Caco-2 (cell line): ENCODE data around the gene RCE1. TPM values are rescaled to one million over a fixed set of nuclear protein-coding genes. Genes with fewer than 3 reads are reported as not detected.
A peak's percentile ranks its signal among the peaks of the same experiment; 100 is the strongest.
"Not testable (repeated sequence)": the region's sequence is repeated elsewhere in the genome, so short reads cannot be mapped to it uniquely, and the experiment has no call there.

Experiments
- Bru-seq: library from RNA; stranded (reverse); fragments of 400-500 nt; gene quantifications from one replicate; lab custom pipeline; 2021; lab: Mats Ljungman, UMichigan
- BruChase-seq, 2 experiments: library from RNA; stranded (reverse); fragments of 400-500 nt; gene quantifications; one replicate each; lab custom pipeline; 2021; lab: Mats Ljungman, UMichigan
- BruUV-seq: library from RNA; stranded (reverse); fragments of 400-500 nt; replicated peaks from 2 replicates; lab custom pipeline; 2021; lab: Mats Ljungman, UMichigan
- CTCF ChIA-PET: fragments of 300-600 bp; sonication (Branson Sonifier 250); formaldehyde crosslinking; loops from one replicate; lab custom pipeline; 2022; ENCODE audit warnings: antibody characterized with exemption; lab: Charles Lee
- POLR2A ChIA-PET: fragments of 300-600 bp; sonication (Branson Sonifier 250); formaldehyde crosslinking; loops from one replicate; lab custom pipeline; 2022; ENCODE audit warnings: antibody characterized with exemption; lab: Charles Lee
- DNase-seq, 2 experiments: peaks; one replicate each; pipeline versions ENCODE4 v3.0.0 to v3.0.0-alpha.2; 2020 to 2022
- H3K27me3 ChIP-seq: replicated peaks from 2 replicates; pipeline ENCODE4 v1.6.0; 2011; ENCODE audit warnings: low read length; ENCODE audit not compliant: control insufficient read depth, insufficient read depth
- H3K36me3 ChIP-seq: 2 replicates; pipeline ENCODE4 v1.5.1; 2011; ENCODE audit warnings: low read length; ENCODE audit not compliant: control insufficient read depth, insufficient read depth
- H3K4me1 ChIP-seq: fragments of 250-450 bp; sonication (Bioruptor Pico); 2 replicates; pipeline ENCODE4 v1.5.1; 2020; ENCODE audit warnings: mild to moderate bottlenecking
- H3K4me3 ChIP-seq: 2 replicates; pipeline ENCODE4 v1.5.1; 2011; ENCODE audit warnings: low read depth, mild to moderate bottlenecking, control low read depth, low read length
- H3K9me3 ChIP-seq: fragments of 250-450 bp; sonication (Bioruptor Pico); 2 replicates; pipeline ENCODE4 v1.5.1; 2020; ENCODE audit warnings: mild to moderate bottlenecking, moderate library complexity
- H3K27ac Mint-ChIP-seq: one replicate; pipeline ENCODE4 v1.8.0; 2022; ENCODE audit warnings: mixed read lengths; ENCODE audit not compliant: unreplicated experiment
- H3K27me3 Mint-ChIP-seq: one replicate; pipeline ENCODE4 v1.8.0; 2022; ENCODE audit warnings: mixed read lengths; ENCODE audit not compliant: insufficient read depth, unreplicated experiment
- H3K36me3 Mint-ChIP-seq: one replicate; pipeline ENCODE4 v1.8.0; 2022; ENCODE audit warnings: mild to moderate bottlenecking, mixed read lengths; ENCODE audit not compliant: insufficient read depth, unreplicated experiment
- H3K4me1 Mint-ChIP-seq: one replicate; pipeline ENCODE4 v1.8.0; 2022; ENCODE audit warnings: low read depth, mixed read lengths; ENCODE audit not compliant: unreplicated experiment
- H3K4me3 Mint-ChIP-seq: one replicate; pipeline ENCODE4 v1.8.0; 2022; ENCODE audit warnings: mild to moderate bottlenecking, moderate library complexity, mixed read lengths; ENCODE audit not compliant: unreplicated experiment
- H3K9me3 Mint-ChIP-seq: one replicate; pipeline ENCODE4 v1.8.0; 2022; ENCODE audit warnings: mixed read lengths; ENCODE audit not compliant: unreplicated experiment
- intact Hi-C: fragments of 100-400 bp; cut with micrococcal nuclease; formaldehyde crosslinking; loops from one replicate; pipeline ENCODE4 v1.10.0; 2022; ENCODE audit not compliant: unreplicated experiment
- long read RNA-seq: library from polyadenylated mRNA; stranded (forward); transcript quantifications from one replicate; pipeline ENCODE4 v2.0.0, GENCODE V29; 2022
- total RNA-seq: library from RNA; stranded (reverse); gene quantifications from 2 replicates; pipeline ENCODE4 v1.2.3, GENCODE V29; 2022
- TF ChIP-seq, protein P1 (sequence below), 2 experiments: fragments of 200-600 bp in 1 of 2; IDR thresholded peaks; 1 replicate in 1 of 2; 2 replicates in 1 of 2; pipeline versions ENCODE4 v1.5.1 to v1.8.0; 2011 to 2022; ENCODE audit warnings: antibody characterized with exemption in 1 of 2, control low read depth in 1 of 2, inconsistent platforms in 1 of 2, low read depth in 1 of 2, low read length in 1 of 2, mild to moderate bottlenecking in 1 of 2, moderate library complexity in 1 of 2; ENCODE audit not compliant: insufficient read depth in 1 of 2, severe bottlenecking in 1 of 2, unreplicated experiment in 1 of 2

RCE1 gene
- total RNA-seq (57.6 and 60.7 TPM in 2 replicates), Bru-seq, nascent RNA (percentile 85 among the genes with signal in this experiment), BruChase-seq, experiment 1, labeled RNA remaining after a 2-hour chase (percentile 94 among the genes with signal in this experiment), BruChase-seq, experiment 2, labeled RNA remaining after a 6-hour chase (percentile 95 among the genes with signal in this experiment)
- long read RNA-seq, transcript RCE1-201 (8 exons, 1,485 nt), result major isoform, 104 of 179 reads
- long read RNA-seq, transcript RCE1-202 (7 exons, 1,379 nt), result minor isoform, 15 of 179 reads
- long read RNA-seq, transcript RCE1-203 (8 exons, 1,428 nt), result minor isoform, 15 of 179 reads
- long read RNA-seq, partial matches to known transcripts, result 14 of 179 reads
- long read RNA-seq, other reads (novel, unspliced or antisense), result 28 of 179 reads

- Histone ChIP-seq H3K9me3 (no peaks in the 10 kb centered on the region), H3K4me3 (peak within 1 kb of the TSS; percentile 89), H3K36me3 (peaks cover 8% of the 10 kb centered on the region), H3K4me1 (peaks cover 6% of the 10 kb centered on the region), H3K27me3 (no peaks in the 10 kb centered on the region)
- ChIA-PET POLR2A (interaction anchor here (0.5 to 3.3 kb wide), 17 partner anchors 9 to 363 kb away, joined by 3 to 45 read pairs (median 6); partner anchors contain the start of genes DPP3, RBM4B and ZDHHC24), CTCF (interaction anchor here (0.6 to 1.8 kb wide), 15 partner anchors 9 to 579 kb away, joined by 3 to 8 read pairs (median 3); partner anchors contain the start of gene RBM4B)
- Mint-ChIP-seq H3K27ac (peak within 1 kb of the TSS; percentile 85), H3K4me3 (peak within 1 kb of the TSS; percentile 83), H3K4me1 (peaks cover 13% of the 10 kb centered on the region), H3K36me3 (peaks cover 69% of the 10 kb centered on the region), H3K27me3 (no peaks in the 10 kb centered on the region), H3K9me3 (no peaks in the 10 kb centered on the region)
- no TSS peak for BruUV-seq
- TF ChIP-seq, protein P1, sequence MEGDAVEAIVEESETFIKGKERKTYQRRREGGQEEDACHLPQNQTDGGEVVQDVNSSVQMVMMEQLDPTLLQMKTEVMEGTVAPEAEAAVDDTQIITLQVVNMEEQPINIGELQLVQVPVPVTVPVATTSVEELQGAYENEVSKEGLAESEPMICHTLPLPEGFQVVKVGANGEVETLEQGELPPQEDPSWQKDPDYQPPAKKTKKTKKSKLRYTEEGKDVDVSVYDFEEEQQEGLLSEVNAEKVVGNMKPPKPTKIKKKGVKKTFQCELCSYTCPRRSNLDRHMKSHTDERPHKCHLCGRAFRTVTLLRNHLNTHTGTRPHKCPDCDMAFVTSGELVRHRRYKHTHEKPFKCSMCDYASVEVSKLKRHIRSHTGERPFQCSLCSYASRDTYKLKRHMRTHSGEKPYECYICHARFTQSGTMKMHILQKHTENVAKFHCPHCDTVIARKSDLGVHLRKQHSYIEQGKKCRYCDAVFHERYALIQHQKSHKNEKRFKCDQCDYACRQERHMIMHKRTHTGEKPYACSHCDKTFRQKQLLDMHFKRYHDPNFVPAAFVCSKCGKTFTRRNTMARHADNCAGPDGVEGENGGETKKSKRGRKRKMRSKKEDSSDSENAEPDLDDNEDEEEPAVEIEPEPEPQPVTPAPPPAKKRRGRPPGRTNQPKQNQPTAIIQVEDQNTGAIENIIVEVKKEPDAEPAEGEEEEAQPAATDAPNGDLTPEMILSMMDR (IDR thresholded peaks at IDR 0.05; ENCODE audit: insufficient read depth in 1 of 2, low read depth in 1 of 2, low read length in 1 of 2, severe bottlenecking in 1 of 2, unreplicated experiment in 1 of 2), result no peak
- DNase-seq, result peak; percentile 94 to 98
- intact Hi-C loops, result loop anchor here (1.0 to 2.0 kb wide), 4 partner anchors 13 to 205 kb away; partner anchors contain the start of gene RBM4
These were observed at the start of gene RCE1 for GRCh38 chr11:66842896-66843775. TSS of gene RCE1 (plus strand) at chr11:66843441. CDS start at chr11:66843456, 15 bp downstream.

DNA sequence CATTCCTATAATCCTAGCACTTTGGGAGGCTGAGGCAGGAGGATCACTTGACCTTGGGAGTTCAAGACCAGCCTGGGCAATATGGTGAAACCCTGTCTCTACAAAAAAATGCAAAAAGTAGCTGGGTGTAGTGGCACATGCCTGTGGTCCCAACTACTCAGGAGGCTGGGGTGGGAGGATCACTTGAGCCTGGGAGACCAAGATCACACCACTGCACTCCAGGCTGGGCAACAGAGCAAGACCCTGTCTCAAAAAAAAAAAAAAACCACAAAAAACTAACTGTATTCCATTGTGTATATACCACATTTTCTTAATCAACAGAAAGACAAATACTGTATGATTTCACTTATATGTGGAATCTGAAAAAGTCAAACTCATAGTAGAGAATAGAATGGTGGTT lies 43.4 kb upstream of the RCE1 start:
- H3K27ac Mint-ChIP-seq, H3K4me1 ChIP-seq, H3K27me3 ChIP-seq, POLR2A ChIA-PET, H3K27me3 Mint-ChIP-seq, CTCF ChIA-PET, H3K9me3 Mint-ChIP-seq, H3K9me3 ChIP-seq, H3K36me3 ChIP-seq, intact Hi-C loops, H3K4me3 ChIP-seq, DNase-seq, H3K4me1 Mint-ChIP-seq, BruUV-seq, H3K4me3 Mint-ChIP-seq: not testable (repeated sequence)
- H3K36me3 Mint-ChIP-seq, result peaks cover 33% of the 10 kb centered on the region

DNA sequence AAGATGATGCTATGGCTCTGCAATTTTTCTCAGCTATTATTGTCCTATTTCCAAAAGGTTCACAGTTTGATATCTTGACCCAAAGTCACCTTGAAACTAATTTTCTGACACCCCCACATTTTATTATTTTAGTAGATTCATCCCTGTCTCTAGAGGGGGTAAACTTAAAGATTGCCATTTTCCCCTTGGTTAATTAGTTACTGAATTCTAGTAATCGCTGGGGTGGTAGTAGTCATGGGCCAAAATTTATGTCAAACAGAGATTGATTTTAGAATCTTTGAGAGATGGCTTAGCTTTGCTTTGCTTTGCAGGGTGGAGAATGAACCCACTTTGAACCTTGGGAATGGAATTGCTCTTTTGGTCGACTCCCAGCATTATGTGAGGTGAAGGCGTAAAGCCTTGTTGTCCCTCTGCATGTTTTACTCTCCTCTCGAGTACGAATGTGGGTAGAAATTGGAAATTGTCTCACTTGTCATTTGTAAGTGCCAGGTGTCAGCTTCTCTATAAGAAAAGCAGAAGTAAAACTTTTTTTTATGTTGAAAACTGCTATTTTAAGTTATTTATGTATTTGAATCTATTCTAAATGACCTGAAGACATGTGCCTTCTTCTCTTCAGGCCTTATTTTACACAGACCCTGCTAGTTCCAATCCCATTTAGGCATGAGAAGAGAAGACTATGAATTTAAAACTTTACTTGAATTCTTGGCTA lies 42.4 kb upstream of the RCE1 start:
- Mint-ChIP-seq H3K9me3 (no peaks in the 10 kb centered on the region), H3K36me3 (peaks cover 32% of the 10 kb centered on the region), H3K27me3 (no peaks in the 10 kb centered on the region), H3K27ac (no peak overlapping the region), H3K4me3 (no peak overlapping the region), H3K4me1 (no peaks in the 10 kb centered on the region)
- TF ChIP-seq, protein P1 (IDR thresholded peaks at IDR 0.05; ENCODE audit: insufficient read depth in 1 of 2, low read depth in 1 of 2, low read length in 1 of 2, severe bottlenecking in 1 of 2, unreplicated experiment in 1 of 2), result no peak
- no peaks in the 10 kb centered on the region for H3K9me3 ChIP-seq
- CTCF ChIA-PET, result no interaction called here
- H3K27me3 ChIP-seq, result no peaks in the 10 kb centered on the region
- DNase-seq, result no peak
- H3K4me3 ChIP-seq, result no peak overlapping the region
- peaks cover under 1% of the 10 kb centered on the region for H3K36me3 ChIP-seq
- peaks cover 3% of the 10 kb centered on the region; the same call in 1 of the 2 replicates for H3K4me1 ChIP-seq
- POLR2A ChIA-PET, result no interaction called here
- no TSS peak for BruUV-seq
- intact Hi-C loops, result no loop called here
